IMR-90 (cell line): ENCODE measurements around the gene MYO1C. TPM values are rescaled to one million over a fixed set of nuclear protein-coding genes. Genes with fewer than 3 reads are reported as not detected.

Experiments used
- ATAC-seq: fragments of 200-7000 bp; cut with Tn5 transposase; 2 replicates; pipeline ENCODE4 v1.9.1; 2020; ENCODE audit warnings: low read depth, mild to moderate bottlenecking, moderate library complexity
- BruUV-seq: library from RNA; stranded (reverse); fragments of 400-500 nt; replicated peaks from 2 replicates; lab custom pipeline; 2021; lab: Mats Ljungman, UMichigan
- CTCF ChIA-PET: fragments of 300-600 bp; formaldehyde crosslinking; extraction: SDS; loops from one replicate; lab custom pipeline; 2021; ENCODE audit warnings: antibody characterized with exemption; lab: Yijun Ruan, JAX
- POLR2A ChIA-PET: fragments of 300-600 bp; sonication (Branson Sonifier 250); formaldehyde crosslinking; loops from one replicate; lab custom pipeline; 2022; ENCODE audit warnings: antibody characterized with exemption; ENCODE audit not compliant: unreplicated experiment; lab: Charles Lee
- DNase-seq: peaks from one replicate; pipeline ENCODE4 v3.0.0; 2013
- H2AFZ ChIP-seq: replicated peaks from 2 replicates; pipeline ENCODE3; 2013; ENCODE audit warnings: low read length, mild to moderate bottlenecking; ENCODE audit not compliant: poor library complexity
- H2AK5ac ChIP-seq: 2 replicates; pipeline ENCODE4 v1.6.1; 2013; ENCODE audit warnings: low read depth, low read length, inconsistent platforms
- H2AK9ac ChIP-seq: replicated peaks from 2 replicates; pipeline ENCODE3; 2013; ENCODE audit warnings: mild to moderate bottlenecking, low read depth, low read length, moderate library complexity; ENCODE audit not compliant: poor library complexity
- H2BK120ac ChIP-seq: 2 replicates; pipeline ENCODE4 v1.6.1; 2013; ENCODE audit warnings: low read depth, low read length, inconsistent platforms
- H2BK15ac ChIP-seq: 3 replicates; pipeline ENCODE4 v1.6.1; 2013; ENCODE audit warnings: low read depth, low read length, inconsistent platforms
- H2BK20ac ChIP-seq: 2 replicates; pipeline ENCODE4 v1.6.1; 2013; ENCODE audit warnings: low read depth, mild to moderate bottlenecking, inconsistent platforms, low read length, moderate library complexity
- H2BK5ac ChIP-seq: 2 replicates; pipeline ENCODE4 v1.6.1; 2013; ENCODE audit warnings: mild to moderate bottlenecking, low read depth, low read length, inconsistent platforms; ENCODE audit not compliant: poor library complexity, severe bottlenecking
- H3K14ac ChIP-seq: replicated peaks from 2 replicates; pipeline ENCODE4 v1.6.1; 2013; ENCODE audit warnings: low read depth, low read length, inconsistent platforms
- H3K18ac ChIP-seq: 2 replicates; pipeline ENCODE4 v1.6.1; 2013; ENCODE audit warnings: low read depth, low read length, control low read depth
- H3K23ac ChIP-seq: 2 replicates; pipeline ENCODE4 v1.6.1; 2013; ENCODE audit warnings: low read depth, low read length, inconsistent platforms
- H3K27ac ChIP-seq: 2 replicates; pipeline ENCODE4 v1.5.1; 2013; ENCODE audit warnings: mild to moderate bottlenecking, control low read depth, low read length; ENCODE audit not compliant: insufficient read depth
- H3K27me3 ChIP-seq: 2 replicates; pipeline ENCODE4 v1.6.1; 2013; ENCODE audit warnings: low read length; ENCODE audit not compliant: control insufficient read depth, insufficient read depth
- H3K36me3 ChIP-seq: 2 replicates; pipeline ENCODE4 v1.6.1; 2013; ENCODE audit warnings: low read length, mixed read lengths; ENCODE audit not compliant: control insufficient read depth, insufficient read depth
- H3K4ac ChIP-seq: 2 replicates; pipeline ENCODE4 v1.6.1; 2013; ENCODE audit warnings: low read depth, low read length, inconsistent platforms
- H3K4me1 ChIP-seq: 2 replicates; pipeline ENCODE4 v1.6.1; 2013; ENCODE audit warnings: low read length, mixed read lengths; ENCODE audit not compliant: control insufficient read depth, insufficient read depth
- H3K4me2 ChIP-seq: 2 replicates; pipeline ENCODE4 v1.6.1; 2013; ENCODE audit warnings: low read depth, mild to moderate bottlenecking, control low read depth, low read length, moderate library complexity
- H3K4me3 ChIP-seq: 2 replicates; pipeline ENCODE4 v1.5.1; 2013; ENCODE audit warnings: low read depth, mild to moderate bottlenecking, control low read depth, low read length, moderate library complexity; ENCODE audit not compliant: insufficient read depth
- H3K56ac ChIP-seq: 2 replicates; pipeline ENCODE4 v1.6.1; 2013; ENCODE audit warnings: low read length, inconsistent platforms; ENCODE audit not compliant: insufficient read depth; ENCODE audit errors: extremely low read depth
- H3K79me1 ChIP-seq, 2 experiments: 2 replicates each; pipeline ENCODE4 v1.6.1; 2013; ENCODE audit warnings: low read length in 2 of 2, inconsistent platforms in 1 of 2, low read depth in 1 of 2
- H3K9ac ChIP-seq: 2 replicates; pipeline ENCODE4 v1.6.1; 2013; ENCODE audit warnings: low read depth, low read length, control low read depth
- H3K9me1 ChIP-seq: 2 replicates; pipeline ENCODE4 v1.6.1; 2013; ENCODE audit warnings: low read length, inconsistent platforms; ENCODE audit not compliant: insufficient read depth
- H3K9me3 ChIP-seq: 2 replicates; pipeline ENCODE4 v1.6.1; 2013; ENCODE audit warnings: low read length; ENCODE audit not compliant: control insufficient read depth, insufficient read depth
- H4K20me1 ChIP-seq: 2 replicates; pipeline ENCODE4 v1.6.1; 2013; ENCODE audit warnings: low read length, inconsistent platforms; ENCODE audit not compliant: insufficient read depth
- H4K5ac ChIP-seq: 2 replicates; pipeline ENCODE4 v1.6.1; 2013; ENCODE audit warnings: mild to moderate bottlenecking, low read depth, low read length, control low read depth
- H4K8ac ChIP-seq, 2 experiments: 2 replicates each; pipeline ENCODE4 v1.6.1; 2013; ENCODE audit warnings: low read depth in 2 of 2, low read length in 2 of 2, control low read depth in 1 of 2, inconsistent platforms in 1 of 2
- H4K91ac ChIP-seq: 2 replicates; pipeline ENCODE4 v1.6.1; 2013; ENCODE audit warnings: low read depth, low read length, inconsistent platforms; ENCODE audit not compliant: insufficient read depth
- WGBS, 2 experiments: methylation state at CpG; one replicate each; pipeline versions ENCODE4 v1.1.5 to v1.1.7; 2013; ENCODE audit warnings: missing lambda C conversion rate in 2 of 2; ENCODE audit not compliant: insufficient read length in 1 of 2; ENCODE audit errors: extremely low coverage in 2 of 2; 5-methylcytosine and 5-hydroxymethylcytosine counted together
- dilution Hi-C: fragments of 300-500 bp; cut with HindIII; formaldehyde crosslinking; loops from one replicate; pipeline ENCODE4 v1.14.3; 2018; ENCODE audit warnings: low sequenced_read_pairs; ENCODE audit not compliant: unreplicated experiment
- in situ Hi-C: fragments of 300-500 bp; cut with MboI; formaldehyde crosslinking; loops from 3 replicates; pipeline ENCODE4 v1.14.3; 2019; ENCODE audit warnings: low sequenced_read_pairs, inconsistent platforms, mixed read lengths
- intact Hi-C: fragments of 100-400 bp; cut with micrococcal nuclease; formaldehyde crosslinking; loops from 2 replicates; pipeline ENCODE4 v1.10.0; 2022
- polyA plus RNA-seq, 3 experiments: library from polyadenylated mRNA; depleted of rRNA; stranded (reverse); fragments of >200 nt; gene quantifications; 2 replicates each; pipeline ENCODE4 v1.2.3, GENCODE V29; 2012; ENCODE audit warnings: low replicate concordance in 1 of 3
- total RNA-seq: library from RNA; depleted of rRNA; stranded (reverse); fragments of >200 nt; gene quantifications from 2 replicates; pipeline ENCODE4 v1.2.3, GENCODE V29; 2012
- TF ChIP-seq, protein P1 (sequence below): fragments of 150-350 bp; IDR thresholded peaks from 2 replicates; pipeline ENCODE4 v1.6.1; 2016; ENCODE audit warnings: low read depth, mild to moderate bottlenecking, low read length, moderate library complexity, borderline replicate concordance

Gene MYO1C
- total and polyA plus RNA-seq, 2 of the 4 experiments (the other 2 are of a cell fraction): 162 to 196 TPM

- intact Hi-C loops: no loop called here
- dilution Hi-C loops: no loop called here
- CTCF ChIA-PET: no interaction called here
These were observed 19.9 kb upstream of the MYO1C start for GRCh38 chr17:1512351-1512750.

More at GRCh38 chr17:1512351-1512750, 19.9 kb upstream of the MYO1C start:
- H3K56ac ChIP-seq: no peak overlapping the region
- no peak overlapping the region for H4K5ac ChIP-seq
- in situ Hi-C loops: loop anchor here (10.0 kb wide), 1 partner anchor 148 kb away; no protein-coding TSS in a partner anchor
- H3K9ac ChIP-seq: no peak overlapping the region
- H3K4me1 ChIP-seq: peaks cover 3% of the 10 kb centered on the region
- no peak overlapping the region for H2BK5ac ChIP-seq
- TF ChIP-seq, protein P1, sequence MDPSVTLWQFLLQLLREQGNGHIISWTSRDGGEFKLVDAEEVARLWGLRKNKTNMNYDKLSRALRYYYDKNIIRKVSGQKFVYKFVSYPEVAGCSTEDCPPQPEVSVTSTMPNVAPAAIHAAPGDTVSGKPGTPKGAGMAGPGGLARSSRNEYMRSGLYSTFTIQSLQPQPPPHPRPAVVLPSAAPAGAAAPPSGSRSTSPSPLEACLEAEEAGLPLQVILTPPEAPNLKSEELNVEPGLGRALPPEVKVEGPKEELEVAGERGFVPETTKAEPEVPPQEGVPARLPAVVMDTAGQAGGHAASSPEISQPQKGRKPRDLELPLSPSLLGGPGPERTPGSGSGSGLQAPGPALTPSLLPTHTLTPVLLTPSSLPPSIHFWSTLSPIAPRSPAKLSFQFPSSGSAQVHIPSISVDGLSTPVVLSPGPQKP: no peak
- no peak overlapping the region for H2AK5ac ChIP-seq
- no peak overlapping the region for H4K91ac ChIP-seq
- POLR2A ChIA-PET: no interaction called here
- H3K9me1 ChIP-seq: no peaks in the 10 kb centered on the region
- BruUV-seq: no TSS peak
- H2BK15ac ChIP-seq: no peak overlapping the region
- H3K18ac ChIP-seq: no peak overlapping the region
- no peak overlapping the region for H3K4me2 ChIP-seq
- DNase-seq (no peak), ATAC-seq (no peak)
- H2BK120ac ChIP-seq: no peak overlapping the region
- H2AFZ ChIP-seq: no peak overlapping the region
- H4K20me1 ChIP-seq: peaks cover 8% of the 10 kb centered on the region
- H3K36me3 ChIP-seq: peaks cover 22% of the 10 kb centered on the region
- H3K4me3 ChIP-seq: no peak overlapping the region
- no peak overlapping the region for H3K14ac ChIP-seq
- H3K9me3 ChIP-seq: no peaks in the 10 kb centered on the region
- no peak overlapping the region for H2BK20ac ChIP-seq
- H3K79me1 ChIP-seq: peaks cover 3 to 44% of the 10 kb centered on the region in 2 experiments
- peak overlapping the region; percentile 81 for H2AK9ac ChIP-seq
- no CpG with 5 or more reads among the region's 2 CpGs for WGBS, 2 experiments
- H3K23ac ChIP-seq: 0 out of 2 replicates have a peak overlapping the region, but pooled peaks have one; percentile 35
- H4K8ac ChIP-seq: no peak overlapping the region
- H3K4ac ChIP-seq: no peak overlapping the region
- no peaks in the 10 kb centered on the region for H3K27me3 ChIP-seq
- H3K27ac ChIP-seq: no peak overlapping the region
